KBM-7 (cell line): ENCODE measurements around the gene BRPF1.
A peak's percentile ranks its signal among the peaks of the same experiment; 100 is the strongest.

Experiments used
- DNase-seq: peaks from one replicate; pipeline ENCODE4 v3.0.0-alpha.2; 2015
- in situ Hi-C: fragments of 300-500 bp; cut with MboI; formaldehyde crosslinking; loops from 2 replicates; pipeline ENCODE4 v1.14.3; 2020; ENCODE audit warnings: low sequenced_read_pairs, low pct_unique_long_range_greater_than_20kb, mixed read lengths

The BRPF1 gene

GRCh38 chr3:9698293-9698692 is 33.2 kb upstream of the BRPF1 start:
- no peak for DNase-seq
- in situ Hi-C loops, result no loop called here

GRCh38 chr3:9700536-9700935 is 31.0 kb upstream of the BRPF1 start:
- DNase-seq, result no peak
- in situ Hi-C loops, result no loop called here

- in situ Hi-C loops, result no loop called here
- DNase-seq, result no peak
These were observed 30.5 kb upstream of the BRPF1 start for GRCh38 chr3:9701006-9701405.

GRCh38 chr3:9701711-9702110 is 29.8 kb upstream of the BRPF1 start:
- DNase-seq, result no peak
- in situ Hi-C loops, result no loop called here

GRCh38 chr3:9703240-9703639 is 28.3 kb upstream of the BRPF1 start:
- DNase-seq, result no peak
- in situ Hi-C loops, result no loop called here

GRCh38 chr3:9703736-9704346 is 27.7 kb upstream of the BRPF1 start, which contains the start of gene CPNE9:
Gene CPNE9, plus strand, starts transcription at chr3:9703833. Its CDS starts 164 bp downstream, at chr3:9703997.
- in situ Hi-C loops, result no loop called here
- no peak for DNase-seq

- in situ Hi-C loops, result no loop called here
- DNase-seq, result peak; percentile 26
These were observed 26.9 kb upstream of the BRPF1 start for GRCh38 chr3:9704347-9705322.

GRCh38 chr3:9710174-9710739 is 21.3 kb upstream of the BRPF1 start:
- in situ Hi-C loops, result no loop called here

GRCh38 chr3:9712415-9712814 is 19.1 kb upstream of the BRPF1 start:
- in situ Hi-C loops, result no loop called here

More at GRCh38 chr3:9710174-9710739, 21.3 kb upstream of the BRPF1 start:
- DNase-seq, result no peak

GRCh38 chr3:9713142-9713541 is 18.4 kb upstream of the BRPF1 start:
- in situ Hi-C loops, result no loop called here
- no peak for DNase-seq

More at GRCh38 chr3:9712415-9712814, 19.1 kb upstream of the BRPF1 start:
- DNase-seq, result no peak

- in situ Hi-C loops, result no loop called here
- no peak for DNase-seq
These were observed 16.4 kb upstream of the BRPF1 start for GRCh38 chr3:9715136-9715535.

- peak; percentile 93 for DNase-seq
These were observed 15.6 kb upstream of the BRPF1 start for GRCh38 chr3:9715764-9716437.

GRCh38 chr3:9716801-9717555 is 14.6 kb upstream of the BRPF1 start:
- in situ Hi-C loops, result no loop called here
- DNase-seq, result no peak

More at GRCh38 chr3:9715764-9716437, 15.6 kb upstream of the BRPF1 start:
- in situ Hi-C loops, result no loop called here

- in situ Hi-C loops, result no loop called here
- DNase-seq, result no peak
These were observed 14.0 kb upstream of the BRPF1 start for GRCh38 chr3:9717563-9717962.

- in situ Hi-C loops, result no loop called here
- DNase-seq, result no peak
These were observed 13.4 kb upstream of the BRPF1 start for GRCh38 chr3:9718118-9718517.

- in situ Hi-C loops, result no loop called here
- DNase-seq, result no peak
These were observed 10.4 kb upstream of the BRPF1 start for GRCh38 chr3:9721015-9721699.

GRCh38 chr3:9721700-9722060 is 9.9 kb upstream of the BRPF1 start:
- no peak for DNase-seq
- in situ Hi-C loops, result no loop called here

- no peak for DNase-seq
- in situ Hi-C loops, result no loop called here
These were observed 5.6 kb upstream of the BRPF1 start for GRCh38 chr3:9725775-9726515.
